Measurements from ENCODE around the gene NTRK3.

- TF ChIP-seq CTCF (conservative IDR thresholded peaks at IDR 0.05; ENCODE audit: low read length) (no peak), EZH2phosphoT487 (IDR thresholded peaks at IDR 0.05; ENCODE audit: borderline replicate concordance) (no peak)
These were observed 252.1 kb downstream of the NTRK3 start for GRCh38 chr15:88004399-88004798.

Measured in Loucy (cell line).